CD14-positive monocyte (primary cell): ENCODE data around the gene TUBE1. TPM values are rescaled to one million over a fixed set of nuclear protein-coding genes. Genes with fewer than 3 reads are reported as not detected.

Experiments
- DNase-seq, 3 donors: peaks; one replicate each; pipeline ENCODE4 v3.0.0-alpha.2; 2011 to 2022
- H2AFZ ChIP-seq: 2 replicates; pipeline ENCODE4 v1.6.0; 2012; ENCODE audit warnings: mild to moderate bottlenecking, low read depth, low read length, inconsistent platforms; ENCODE audit not compliant: insufficient read depth, poor library complexity, severe bottlenecking
- H3K27ac ChIP-seq, 2 donors: 1 replicate in 1 of 2; 2 replicates in 1 of 2; pipeline ENCODE4 v1.5.1; 2012 to 2013; ENCODE audit warnings: low read length in 2 of 2, control low read depth in 1 of 2, inconsistent platforms in 1 of 2, low read depth in 1 of 2, mild to moderate bottlenecking in 1 of 2
- H3K27me3 ChIP-seq, 2 donors: one replicate each; pipeline versions ENCODE4 v1.6.0 to v1.6.1; 2011 to 2013; ENCODE audit warnings: low read length in 2 of 2; ENCODE audit not compliant: control insufficient read depth in 2 of 2, insufficient read depth in 2 of 2
- H3K36me3 ChIP-seq, 2 donors: replicated peaks in 1 of 2; 1 replicate in 1 of 2; 2 replicates in 1 of 2; pipeline versions ENCODE4 v1.5.1 to v1.6.1; 2012 to 2013; ENCODE audit warnings: low read length in 2 of 2, control low read depth in 1 of 2, inconsistent platforms in 1 of 2, mild to moderate bottlenecking in 1 of 2; ENCODE audit not compliant: insufficient read depth in 2 of 2, control insufficient read depth in 1 of 2
- H3K4me1 ChIP-seq, 2 donors: 1 replicate in 1 of 2; 2 replicates in 1 of 2; pipeline versions ENCODE4 v1.5.1 to v1.6.1; 2012 to 2013; ENCODE audit warnings: low read length in 2 of 2, control low read depth in 1 of 2, inconsistent platforms in 1 of 2, mild to moderate bottlenecking in 1 of 2, moderate library complexity in 1 of 2; ENCODE audit not compliant: insufficient read depth in 2 of 2, control insufficient read depth in 1 of 2
- H3K4me2 ChIP-seq: replicated peaks from 2 replicates; pipeline ENCODE3; 2012; ENCODE audit warnings: low read length, moderate library complexity, mild to moderate bottlenecking; ENCODE audit not compliant: poor library complexity, severe bottlenecking; ENCODE audit errors: extremely low read depth
- H3K4me3 ChIP-seq, 3 experiments: fragments of 200-600 bp in 1 of 3; sonication (generic) in 1 of 3; replicated peaks in 1 of 3; 1 replicate in 2 of 3; 2 replicates in 1 of 3; pipeline ENCODE4 v1.5.1; 2011 to 2013; ENCODE audit warnings: low read length in 3 of 3, mild to moderate bottlenecking in 3 of 3, control low read depth in 2 of 3, low read depth in 2 of 3, inconsistent platforms in 1 of 3, moderate library complexity in 1 of 3
- H3K79me2 ChIP-seq: 2 replicates; pipeline ENCODE4 v1.6.0; 2012; ENCODE audit warnings: mild to moderate bottlenecking, control low read depth, inconsistent platforms, low read length, moderate library complexity; ENCODE audit not compliant: insufficient read depth
- H3K9ac ChIP-seq: 2 replicates; pipeline ENCODE4 v1.6.0; 2017; ENCODE audit warnings: low read length, mild to moderate bottlenecking; ENCODE audit not compliant: insufficient read depth, poor library complexity, severe bottlenecking
- H3K9me3 ChIP-seq, 2 donors: replicated peaks in 1 of 2; 1 replicate in 1 of 2; 2 replicates in 1 of 2; pipeline versions ENCODE4 v1.5.1 to v1.6.1; 2012 to 2013; ENCODE audit warnings: low read length in 2 of 2, control low read depth in 1 of 2; ENCODE audit not compliant: control insufficient read depth in 1 of 2, insufficient read depth in 1 of 2
- H4K20me1 ChIP-seq: 2 replicates; pipeline ENCODE4 v1.6.0; 2012; ENCODE audit warnings: mild to moderate bottlenecking, low read length, control low read depth, moderate library complexity; ENCODE audit not compliant: insufficient read depth
- H3K27ac Mint-ChIP-seq, 7 donors: one replicate each; pipeline ENCODE4 v1.8.0; 2020; ENCODE audit warnings: mild to moderate bottlenecking in 7 of 7, mixed read lengths in 7 of 7, moderate library complexity in 6 of 7, inconsistent platforms in 2 of 7
- H3K27me3 Mint-ChIP-seq, 3 donors: one replicate each; pipeline ENCODE4 v1.8.0; 2021 to 2022; ENCODE audit warnings: low read depth in 3 of 3, mild to moderate bottlenecking in 3 of 3, mixed read lengths in 3 of 3, moderate library complexity in 3 of 3, inconsistent platforms in 1 of 3
- H3K36me3 Mint-ChIP-seq, 2 donors: one replicate each; pipeline ENCODE4 v1.8.0; 2020; ENCODE audit warnings: mixed read lengths in 2 of 2, inconsistent platforms in 1 of 2, mild to moderate bottlenecking in 1 of 2
- H3K4me1 Mint-ChIP-seq: one replicate; pipeline ENCODE4 v1.8.0; 2020; ENCODE audit warnings: mild to moderate bottlenecking, mixed read lengths
- H3K4me3 Mint-ChIP-seq, 2 donors: one replicate each; pipeline ENCODE4 v1.8.0; 2020; ENCODE audit warnings: mild to moderate bottlenecking in 2 of 2, mixed read lengths in 2 of 2, moderate library complexity in 1 of 2
- H3K9me3 Mint-ChIP-seq, 7 donors: one replicate each; pipeline ENCODE4 v1.8.0; 2020 to 2022; ENCODE audit warnings: mixed read lengths in 7 of 7, mild to moderate bottlenecking in 6 of 7, moderate library complexity in 6 of 7, inconsistent platforms in 2 of 7
- CTCF ChIP-seq: fragments of 200-600 bp; IDR thresholded peaks from one replicate; pipeline ENCODE4 v1.8.0; 2022; ENCODE audit warnings: antibody characterized with exemption, mild to moderate bottlenecking
- WGBS: methylation state at CpG from one replicate; pipeline ENCODE4 v1.1.5; 2013; ENCODE audit warnings: missing lambda C conversion rate; ENCODE audit not compliant: insufficient coverage; 5-methylcytosine and 5-hydroxymethylcytosine counted together
- intact Hi-C, 2 donors: fragments of 100-400 bp; cut with micrococcal nuclease; formaldehyde crosslinking; loops; one replicate each; pipeline versions ENCODE4 v1.15.0 to v1.15.1; 2023
- polyA plus RNA-seq, 3 donors: library from polyadenylated mRNA; depleted of rRNA in 1 of 3; unstranded in 2 of 3; stranded (reverse) in 1 of 3; fragments of 300-500 nt in 2 of 3; fragments of >200 nt in 1 of 3; fragmentation: Illumina TruSeq in 2 of 3; gene quantifications; 1 replicate in 2 of 3; 2 replicates in 1 of 3; pipeline ENCODE4 v1.2.3, GENCODE V29; 2012 to 2021

TUBE1 gene
- polyA plus RNA-seq, 3 donors, result 2.1 to 4.6 (median 2.7) TPM

- H3K9me3 Mint-ChIP-seq, result no peaks in the 10 kb centered on the region
- 100% methylated on average over 1 of the region's 3 CpGs for WGBS
- TF ChIP-seq CTCF, result no peak
Measured at GRCh38 chr6:112113431-112113830, 26.1 kb upstream of the TUBE1 start.

GRCh38 chr6:112109262-112109661 lies 22.0 kb upstream of the TUBE1 start:
- Mint-ChIP-seq H3K36me3 (no peaks in the 10 kb centered on the region), H3K9me3 (peaks cover 0 to 4% (median 1%) of the 10 kb centered on the region in 7 donors), H3K27me3 (peaks cover 0 to 3% (median 0%) of the 10 kb centered on the region in 3 donors), H3K4me1 (no peaks in the 10 kb centered on the region), H3K27ac (no peak overlapping the region), H3K4me3 (no peak overlapping the region)
- no peak for TF ChIP-seq CTCF
- Histone ChIP-seq H3K79me2 (no peaks in the 10 kb centered on the region), H3K27me3 (no peaks in the 10 kb centered on the region), H3K36me3 (no peaks in the 10 kb centered on the region), H3K9me3 (no peaks in the 10 kb centered on the region), H3K4me1 (no peaks in the 10 kb centered on the region), H3K4me3 (no peak overlapping the region), H2AFZ (no peak overlapping the region), H3K9ac (no peak overlapping the region), H3K4me2 (no peak overlapping the region), H4K20me1 (no peaks in the 10 kb centered on the region), H3K27ac (no peak overlapping the region)
- 92% methylated on average over 4 of the region's 9 CpGs for WGBS
- intact Hi-C loops, result no loop called here
- no peak for DNase-seq

More at GRCh38 chr6:112113431-112113830, 26.1 kb upstream of the TUBE1 start:
- H3K4me1 ChIP-seq, result no peaks in the 10 kb centered on the region
- H3K36me3 ChIP-seq, result no peaks in the 10 kb centered on the region
- DNase-seq, result no peak
- no peaks in the 10 kb centered on the region for H4K20me1 ChIP-seq
- H2AFZ ChIP-seq, result no peak overlapping the region
- intact Hi-C loops, result no loop called here
- no peak overlapping the region for H3K27ac ChIP-seq
- H3K27me3 ChIP-seq, result no peaks in the 10 kb centered on the region
- H3K4me1 Mint-ChIP-seq, result peaks cover 8% of the 10 kb centered on the region
- H3K4me3 Mint-ChIP-seq, result no peak overlapping the region
- H3K27ac Mint-ChIP-seq, result no peak overlapping the region
- H3K9me3 ChIP-seq, result no peaks in the 10 kb centered on the region
- H3K4me2 ChIP-seq, result no peak overlapping the region
- H3K27me3 Mint-ChIP-seq, result peaks cover 0 to 4% (median 0%) of the 10 kb centered on the region in 3 donors
- H3K4me3 ChIP-seq, result no peak overlapping the region
- H3K36me3 Mint-ChIP-seq, result no peaks in the 10 kb centered on the region
- H3K79me2 ChIP-seq, result no peaks in the 10 kb centered on the region
- no peak overlapping the region for H3K9ac ChIP-seq
